ENCODE results near the gene VAC14.

- TF ChIP-seq EP300 (conservative IDR thresholded peaks at IDR 0.05; ENCODE audit: poor library complexity, severe bottlenecking), result no peak
- TF ChIP-seq, protein P1, sequence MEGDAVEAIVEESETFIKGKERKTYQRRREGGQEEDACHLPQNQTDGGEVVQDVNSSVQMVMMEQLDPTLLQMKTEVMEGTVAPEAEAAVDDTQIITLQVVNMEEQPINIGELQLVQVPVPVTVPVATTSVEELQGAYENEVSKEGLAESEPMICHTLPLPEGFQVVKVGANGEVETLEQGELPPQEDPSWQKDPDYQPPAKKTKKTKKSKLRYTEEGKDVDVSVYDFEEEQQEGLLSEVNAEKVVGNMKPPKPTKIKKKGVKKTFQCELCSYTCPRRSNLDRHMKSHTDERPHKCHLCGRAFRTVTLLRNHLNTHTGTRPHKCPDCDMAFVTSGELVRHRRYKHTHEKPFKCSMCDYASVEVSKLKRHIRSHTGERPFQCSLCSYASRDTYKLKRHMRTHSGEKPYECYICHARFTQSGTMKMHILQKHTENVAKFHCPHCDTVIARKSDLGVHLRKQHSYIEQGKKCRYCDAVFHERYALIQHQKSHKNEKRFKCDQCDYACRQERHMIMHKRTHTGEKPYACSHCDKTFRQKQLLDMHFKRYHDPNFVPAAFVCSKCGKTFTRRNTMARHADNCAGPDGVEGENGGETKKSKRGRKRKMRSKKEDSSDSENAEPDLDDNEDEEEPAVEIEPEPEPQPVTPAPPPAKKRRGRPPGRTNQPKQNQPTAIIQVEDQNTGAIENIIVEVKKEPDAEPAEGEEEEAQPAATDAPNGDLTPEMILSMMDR (IDR thresholded peaks at IDR 0.05; ENCODE audit: poor library complexity, severe bottlenecking), result no peak
These were observed 149.4 kb downstream of the VAC14 start for GRCh38 chr16:70651524-70651923.
